ENCODE data around the gene BET1L.
"Not testable (repeated sequence)": the region's sequence is repeated elsewhere in the genome, so short reads cannot be mapped to it uniquely, and the experiment has no call there.

The BET1L gene

DNA sequence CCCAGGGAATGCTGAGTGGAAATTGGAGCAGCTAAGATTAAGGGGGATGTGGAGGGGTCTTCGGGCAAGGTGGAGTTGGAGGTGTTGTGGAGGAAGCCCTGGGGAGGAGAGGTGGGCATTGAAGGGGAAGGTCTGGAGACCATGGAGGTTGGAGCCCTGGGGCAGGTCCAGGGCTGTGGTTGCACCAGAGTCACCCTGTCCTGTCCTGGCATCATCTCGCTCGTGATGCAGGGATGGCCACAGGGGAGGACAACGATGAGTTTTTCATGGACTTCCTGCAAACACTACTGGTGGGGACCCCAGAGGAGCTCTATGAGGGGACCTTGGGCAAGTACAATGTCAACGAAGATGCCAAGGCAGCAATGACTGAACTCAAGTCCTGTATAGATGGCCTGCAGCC, 13.7 kb downstream of the BET1L start:
- DNase-seq = not testable (repeated sequence)

DNA sequence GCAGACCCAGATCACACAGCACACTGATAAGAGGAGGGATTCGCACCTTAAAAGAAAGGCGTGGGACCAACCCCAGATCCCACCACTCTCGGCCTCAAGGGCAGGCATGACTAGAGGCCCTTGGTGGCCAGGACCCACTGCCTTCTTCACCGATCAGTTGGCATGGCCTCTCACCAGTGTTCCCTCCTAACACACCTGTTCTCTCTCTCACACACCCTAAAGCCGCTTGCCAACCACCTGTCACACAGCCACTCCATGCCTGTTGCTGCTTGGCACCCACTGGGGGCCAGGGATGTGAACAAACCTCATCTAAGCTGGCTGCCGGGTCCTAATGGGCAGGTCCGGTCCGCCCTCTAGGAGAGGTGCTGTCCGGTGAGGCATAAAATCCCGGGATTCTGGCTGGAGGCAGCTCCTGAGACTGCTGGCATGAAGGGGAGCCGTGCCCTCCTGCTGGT, 14.5 kb downstream of the BET1L start, which contains the start of gene SCGB1C1:
Gene SCGB1C1, plus strand, starts transcription at position 405 of the 455 bp plus-strand sequence. Its CDS starts 22 bp downstream, at position 427.
- DNase-seq = not testable (repeated sequence)

DNA sequence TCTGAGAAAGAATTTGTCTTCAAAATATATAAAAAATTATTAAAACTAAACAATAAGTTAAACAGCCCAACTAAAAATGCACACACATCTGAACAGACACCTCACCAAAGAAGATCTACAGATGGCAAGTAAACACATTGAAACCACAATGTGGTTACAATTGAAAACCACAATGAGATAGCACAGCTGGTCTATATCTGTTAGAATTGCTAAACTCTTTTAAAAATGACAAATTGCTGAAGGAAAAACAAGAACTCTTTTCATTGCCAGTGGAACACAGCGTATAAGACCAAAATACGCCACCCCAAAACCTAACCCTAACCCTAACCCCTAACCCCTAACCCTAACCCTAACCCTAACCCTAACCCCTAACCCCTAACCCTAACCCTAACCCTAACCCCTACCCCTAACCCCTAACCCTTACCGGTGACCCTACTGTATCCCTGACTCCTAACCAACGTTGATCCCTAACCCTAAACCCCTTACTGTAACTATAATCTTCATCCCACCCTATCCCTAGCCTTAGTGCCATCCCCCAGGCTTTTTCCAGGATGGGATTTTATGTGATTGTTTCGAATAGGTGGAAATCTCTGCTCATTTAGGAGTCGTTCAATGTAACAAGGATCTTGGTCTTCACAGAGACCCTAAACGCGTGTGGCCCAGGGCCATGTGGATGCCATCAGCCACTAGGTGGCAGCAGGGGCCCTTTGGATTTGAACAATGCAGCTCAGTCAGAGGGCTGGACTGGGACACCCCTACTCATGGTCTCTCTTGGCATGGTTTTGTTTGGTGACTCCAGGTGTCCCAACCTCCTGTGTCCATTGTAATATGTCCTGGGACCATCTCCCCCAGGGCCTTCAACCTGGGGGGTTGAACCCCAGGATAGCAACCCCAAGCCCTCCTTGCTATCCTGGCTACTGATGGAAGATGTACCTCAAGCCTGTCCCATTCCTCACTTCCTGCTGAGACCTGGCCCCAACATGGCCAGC, 15.4 kb downstream of the BET1L start:
- not testable (repeated sequence) for DNase-seq

DNA sequence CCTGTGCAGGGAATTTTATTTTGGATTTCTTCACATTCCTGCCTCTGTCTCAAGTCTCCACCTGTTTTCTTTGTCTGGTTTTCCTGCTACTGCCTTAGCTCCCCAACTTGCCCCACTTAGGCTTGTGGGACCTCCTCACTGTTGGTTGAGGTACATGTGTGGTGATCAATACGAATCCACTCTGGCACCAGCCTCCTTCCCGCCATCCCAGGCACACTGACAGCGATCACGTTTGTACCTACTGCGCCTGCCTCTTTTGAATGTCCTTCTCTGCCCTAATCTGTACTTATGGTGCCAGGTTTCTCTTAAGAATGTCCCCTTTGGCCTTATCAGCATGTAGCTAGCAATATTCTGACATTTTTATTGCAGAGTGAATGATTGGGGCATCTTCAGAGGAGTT, 16.7 kb downstream of the BET1L start:
- DNase-seq = not testable (repeated sequence)

DNA sequence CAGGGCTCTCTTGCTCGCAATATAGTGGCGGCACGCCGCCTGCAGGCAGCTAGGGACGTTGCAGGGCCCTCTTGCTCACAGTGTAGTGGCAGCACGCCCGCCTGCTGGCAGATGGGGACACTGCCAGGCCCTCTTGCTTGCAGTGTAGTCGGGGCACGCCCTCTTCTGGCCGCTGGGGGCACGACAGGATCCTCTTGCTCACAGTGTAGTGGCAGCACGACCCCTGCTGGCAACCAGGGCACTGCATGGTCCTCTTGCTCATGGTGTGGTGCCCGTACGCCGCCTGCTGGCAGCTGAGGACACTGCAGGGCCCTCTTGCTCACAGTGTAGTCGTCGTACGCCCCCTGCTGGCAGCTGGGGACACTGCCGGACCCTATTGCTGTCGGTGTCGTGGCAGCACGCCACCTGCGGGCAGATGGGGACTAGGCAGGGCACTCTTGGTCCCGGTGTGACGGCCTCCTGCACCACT, 17.3 kb downstream of the BET1L start:
- DNase-seq = not testable (repeated sequence)

DNA sequence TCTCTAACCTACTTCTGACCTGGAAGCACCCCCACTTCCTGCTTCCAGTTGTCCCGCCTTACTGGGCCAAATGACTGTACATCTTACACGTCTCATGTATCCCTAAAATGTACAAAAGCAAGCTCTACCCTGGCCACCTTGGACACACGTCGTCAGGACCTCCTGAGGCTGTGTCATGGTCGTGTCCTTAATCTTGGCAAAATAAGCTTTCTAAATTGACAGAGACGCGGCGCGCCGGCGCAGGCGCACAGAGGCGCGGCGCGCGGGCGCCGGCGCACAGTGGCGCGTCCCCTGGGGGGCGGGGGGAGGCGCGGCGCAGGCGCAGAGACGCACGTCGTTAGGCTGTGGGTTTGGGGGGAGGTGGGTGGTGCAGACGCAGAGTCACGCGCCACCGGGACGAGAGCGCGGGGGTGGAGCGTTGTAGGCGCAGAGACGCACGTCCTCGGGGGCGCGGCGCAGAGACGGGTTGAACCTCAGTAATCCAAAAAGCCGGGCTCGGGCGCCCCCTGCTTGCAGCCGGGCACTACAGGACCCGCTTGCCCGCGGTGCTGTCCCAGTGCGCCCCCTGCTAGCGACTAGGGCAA, 17.9 kb downstream of the BET1L start:
- DNase-seq = not testable (repeated sequence)

DNA sequence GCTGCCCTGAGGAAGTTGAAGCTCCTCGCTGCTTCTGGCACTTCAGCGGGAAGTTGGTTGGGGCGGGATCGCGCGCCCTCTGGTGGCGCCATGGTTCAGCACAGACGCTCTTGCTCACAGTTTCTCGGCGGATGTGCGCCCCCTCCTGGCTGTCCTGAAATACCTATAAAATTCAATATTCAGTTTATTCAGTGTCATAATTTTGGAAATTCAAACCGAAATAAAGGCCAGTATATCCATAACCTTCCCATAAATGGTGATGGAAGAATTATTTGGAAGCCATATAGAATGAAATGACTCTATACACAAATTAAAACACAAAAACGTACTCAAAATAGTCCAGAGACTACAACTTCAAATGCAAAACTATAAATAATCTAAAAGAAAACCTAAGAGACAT, 27.0 kb downstream of the BET1L start:
- DNase-seq = not testable (repeated sequence)
